Endothelial cell (in vitro differentiated cells): ENCODE results near the gene FBXL15. TPM values are rescaled to one million over a fixed set of nuclear protein-coding genes. Genes with fewer than 3 reads are reported as not detected.
A peak's percentile ranks its signal among the peaks of the same experiment; 100 is the strongest.

ENCODE experiments used
- DNase-seq: peaks from one replicate; pipeline ENCODE4 v3.0.0; 2021; ENCODE audit warnings: low spot score
- H3K27ac Mint-ChIP-seq: one replicate; pipeline ENCODE4 v1.8.0; 2021; ENCODE audit warnings: mixed read lengths, inconsistent platforms; ENCODE audit not compliant: unreplicated experiment
- H3K27me3 Mint-ChIP-seq: one replicate; pipeline ENCODE4 v1.8.0; 2021; ENCODE audit warnings: mild to moderate bottlenecking, moderate library complexity, mixed read lengths, inconsistent platforms; ENCODE audit not compliant: unreplicated experiment
- H3K36me3 Mint-ChIP-seq: one replicate; pipeline ENCODE4 v1.8.0; 2021; ENCODE audit warnings: mild to moderate bottlenecking, low read depth, mixed read lengths, inconsistent platforms; ENCODE audit not compliant: unreplicated experiment
- H3K4me1 Mint-ChIP-seq: one replicate; pipeline ENCODE4 v1.8.0; 2021; ENCODE audit warnings: mild to moderate bottlenecking, mixed read lengths, inconsistent platforms; ENCODE audit not compliant: unreplicated experiment
- H3K4me3 Mint-ChIP-seq: one replicate; pipeline ENCODE4 v1.8.0; 2021; ENCODE audit warnings: mild to moderate bottlenecking, mixed read lengths, inconsistent platforms; ENCODE audit not compliant: unreplicated experiment
- H3K9me3 Mint-ChIP-seq: one replicate; pipeline ENCODE4 v1.8.0; 2021; ENCODE audit warnings: mixed read lengths, inconsistent platforms; ENCODE audit not compliant: unreplicated experiment
- long read RNA-seq: library from polyadenylated mRNA; unstranded; transcript quantifications from one replicate; pipeline ENCODE4 v2.0.0, GENCODE V29; 2020; ENCODE audit not compliant: unreplicated experiment
- total RNA-seq: library from RNA; stranded (reverse); fragmentation: NEBNext Ultra II Directional; extraction: Animal tissue kit (Norgen Biotek cat#: 25700); gene quantifications from one replicate; pipeline ENCODE4 v1.2.1, GENCODE V29; 2021; ENCODE audit not compliant: unreplicated experiment
- TF ChIP-seq, protein P1 (sequence below): fragments of 200-600 bp; sonication (generic); IDR thresholded peaks from one replicate; pipeline ENCODE4 v1.5.0; 2021; ENCODE audit warnings: antibody characterized with exemption; ENCODE audit not compliant: unreplicated experiment

Gene FBXL15, protein sequence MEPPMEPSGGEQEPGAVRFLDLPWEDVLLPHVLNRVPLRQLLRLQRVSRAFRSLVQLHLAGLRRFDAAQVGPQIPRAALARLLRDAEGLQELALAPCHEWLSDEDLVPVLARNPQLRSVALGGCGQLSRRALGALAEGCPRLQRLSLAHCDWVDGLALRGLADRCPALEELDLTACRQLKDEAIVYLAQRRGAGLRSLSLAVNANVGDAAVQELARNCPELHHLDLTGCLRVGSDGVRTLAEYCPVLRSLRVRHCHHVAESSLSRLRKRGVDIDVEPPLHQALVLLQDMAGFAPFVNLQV
- total RNA-seq, result 8.7 TPM
- long read RNA-seq, partial matches to known transcripts, result 15 of 22 reads
- long read RNA-seq, other reads (novel, unspliced or antisense), result 3 of 22 reads

DNA sequence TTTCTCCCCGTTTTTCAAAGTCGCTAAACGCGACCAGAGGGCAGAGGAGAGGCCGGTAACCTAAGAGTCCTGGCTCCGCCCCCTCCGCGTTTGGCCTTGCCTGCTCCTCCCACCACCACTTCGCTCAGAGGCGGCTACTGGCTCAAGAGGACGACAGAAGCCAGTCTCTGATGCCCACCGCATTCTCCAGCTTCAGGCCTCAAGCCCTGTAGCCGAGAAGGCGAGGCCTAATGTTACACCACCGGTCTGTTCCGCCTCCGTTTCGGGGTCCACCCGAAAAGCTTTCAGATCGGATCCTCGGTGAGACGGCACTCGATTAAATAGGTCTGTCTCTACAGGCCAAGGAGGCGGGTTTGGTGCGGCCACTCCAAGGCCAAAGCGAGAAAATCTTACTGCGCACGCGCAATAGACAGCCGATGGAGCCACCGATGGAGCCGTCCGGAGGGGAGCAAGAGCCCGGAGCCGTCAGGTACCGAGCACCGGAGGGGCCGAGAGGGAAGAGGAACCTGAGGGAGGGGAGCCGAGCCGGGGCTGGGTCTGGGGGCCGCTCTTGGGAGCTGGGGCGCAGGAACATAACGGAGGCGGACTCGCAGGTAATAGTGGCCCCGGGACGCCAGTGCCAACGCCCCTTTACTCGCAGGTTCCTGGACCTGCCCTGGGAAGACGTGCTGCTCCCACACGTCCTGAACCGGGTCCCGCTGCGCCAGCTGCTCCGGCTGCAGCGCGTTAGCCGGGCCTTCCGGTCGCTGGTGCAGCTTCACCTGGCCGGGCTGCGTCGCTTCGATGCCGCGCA, at the start of gene FBXL15:
Gene FBXL15, plus strand, starts transcription at position 123 of the 793 bp plus-strand sequence. Its CDS starts 294 bp downstream, at position 417.
- H3K9me3 Mint-ChIP-seq, result no peaks in the 10 kb centered on the region
- H3K27me3 Mint-ChIP-seq, result peaks cover 28% of the 10 kb centered on the region
- peak within 1 kb of the TSS; percentile 96 for H3K4me3 Mint-ChIP-seq
- peak within 1 kb of the TSS; percentile 74 for H3K27ac Mint-ChIP-seq
- DNase-seq, result peak; percentile 96
- peaks cover 17% of the 10 kb centered on the region for H3K4me1 Mint-ChIP-seq
- TF ChIP-seq, protein P1, sequence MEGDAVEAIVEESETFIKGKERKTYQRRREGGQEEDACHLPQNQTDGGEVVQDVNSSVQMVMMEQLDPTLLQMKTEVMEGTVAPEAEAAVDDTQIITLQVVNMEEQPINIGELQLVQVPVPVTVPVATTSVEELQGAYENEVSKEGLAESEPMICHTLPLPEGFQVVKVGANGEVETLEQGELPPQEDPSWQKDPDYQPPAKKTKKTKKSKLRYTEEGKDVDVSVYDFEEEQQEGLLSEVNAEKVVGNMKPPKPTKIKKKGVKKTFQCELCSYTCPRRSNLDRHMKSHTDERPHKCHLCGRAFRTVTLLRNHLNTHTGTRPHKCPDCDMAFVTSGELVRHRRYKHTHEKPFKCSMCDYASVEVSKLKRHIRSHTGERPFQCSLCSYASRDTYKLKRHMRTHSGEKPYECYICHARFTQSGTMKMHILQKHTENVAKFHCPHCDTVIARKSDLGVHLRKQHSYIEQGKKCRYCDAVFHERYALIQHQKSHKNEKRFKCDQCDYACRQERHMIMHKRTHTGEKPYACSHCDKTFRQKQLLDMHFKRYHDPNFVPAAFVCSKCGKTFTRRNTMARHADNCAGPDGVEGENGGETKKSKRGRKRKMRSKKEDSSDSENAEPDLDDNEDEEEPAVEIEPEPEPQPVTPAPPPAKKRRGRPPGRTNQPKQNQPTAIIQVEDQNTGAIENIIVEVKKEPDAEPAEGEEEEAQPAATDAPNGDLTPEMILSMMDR, result no peak
- peaks cover 11% of the 10 kb centered on the region for H3K36me3 Mint-ChIP-seq

DNA sequence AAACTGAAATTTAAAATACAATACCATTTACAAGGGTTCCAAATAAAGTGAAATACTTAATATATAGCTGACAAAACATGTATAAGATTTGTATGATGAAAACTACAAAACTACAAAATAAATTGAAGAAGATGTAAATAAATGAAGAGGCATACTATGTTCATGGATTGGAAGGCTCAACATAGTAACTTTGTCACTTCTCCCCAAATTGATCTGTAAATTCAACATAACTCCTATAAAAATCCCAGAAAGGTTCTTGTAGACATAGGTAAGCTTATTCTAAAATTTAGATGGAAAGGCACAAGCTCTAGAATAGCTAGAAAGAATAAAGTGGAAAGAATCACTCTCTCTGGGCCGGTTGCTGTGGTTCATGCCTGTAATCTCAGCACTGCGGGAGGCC, 49.3 kb upstream of the FBXL15 start:
- H3K27me3 Mint-ChIP-seq, result peaks cover 5% of the 10 kb centered on the region
- H3K4me3 Mint-ChIP-seq, result no peak overlapping the region
- H3K36me3 Mint-ChIP-seq, result peaks cover 62% of the 10 kb centered on the region
- no peaks in the 10 kb centered on the region for H3K9me3 Mint-ChIP-seq
- TF ChIP-seq, protein P1, result no peak
- no peaks in the 10 kb centered on the region for H3K4me1 Mint-ChIP-seq
- no peak overlapping the region for H3K27ac Mint-ChIP-seq
- DNase-seq, result no peak

DNA sequence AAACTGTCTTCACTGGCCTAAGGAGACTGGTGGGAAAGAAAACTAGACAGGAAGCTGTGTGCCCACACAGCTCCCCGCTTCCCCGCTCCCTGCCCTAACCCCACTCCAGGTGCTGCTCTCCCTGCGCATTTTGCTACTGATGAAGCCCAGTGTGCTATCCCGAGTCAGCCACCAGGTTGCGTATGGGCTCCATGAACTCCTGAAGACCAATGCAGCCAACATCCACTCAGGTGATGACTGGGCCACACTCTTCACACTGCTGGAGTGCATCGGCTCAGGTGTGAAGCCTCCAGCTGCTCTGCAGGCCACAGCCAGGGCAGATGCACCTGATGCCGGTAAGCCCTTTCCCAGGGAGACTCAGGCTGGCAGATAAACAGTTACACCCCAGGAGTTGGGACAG, 45.4 kb upstream of the FBXL15 start:
- Mint-ChIP-seq H3K36me3 (peaks cover 42% of the 10 kb centered on the region), H3K4me1 (no peaks in the 10 kb centered on the region), H3K27me3 (peaks cover 3% of the 10 kb centered on the region), H3K4me3 (no peak overlapping the region), H3K27ac (no peak overlapping the region), H3K9me3 (no peaks in the 10 kb centered on the region)
- no peak for DNase-seq
- TF ChIP-seq, protein P1, result no peak

DNA sequence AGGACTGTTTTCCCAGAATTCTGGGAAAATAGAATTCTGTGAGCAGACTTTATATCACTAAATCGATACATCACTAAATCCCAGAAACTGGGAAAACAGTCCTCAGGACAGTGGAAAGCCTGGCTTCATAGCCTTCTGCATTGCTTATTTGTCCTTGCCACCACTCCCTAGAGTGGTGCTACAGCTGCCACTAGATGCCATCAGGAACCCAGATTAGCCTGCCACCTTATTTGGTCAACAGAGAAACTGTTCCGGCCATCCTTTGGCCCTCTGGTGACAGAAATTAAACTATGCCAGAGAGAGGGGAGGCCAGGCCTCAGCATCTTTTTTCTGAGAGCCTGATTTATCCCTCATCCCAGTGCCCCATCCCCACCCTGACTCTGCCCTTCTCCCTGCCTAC, 44.8 kb upstream of the FBXL15 start:
- no peak for DNase-seq
- Mint-ChIP-seq H3K9me3 (no peaks in the 10 kb centered on the region), H3K27me3 (peaks cover 5% of the 10 kb centered on the region), H3K4me3 (peak overlapping the region; percentile 56), H3K27ac (no peak overlapping the region), H3K4me1 (no peaks in the 10 kb centered on the region), H3K36me3 (peaks cover 39% of the 10 kb centered on the region)
- TF ChIP-seq, protein P1, result no peak
